ENCODE data around the gene COL4A6. TPM values are rescaled to one million over a fixed set of nuclear protein-coding genes. Genes with fewer than 3 reads are reported as not detected.

The COL4A6 gene
- total RNA-seq, 3 donors from 2014 or later: 0.05 TPM; not detected in 2

DNA sequence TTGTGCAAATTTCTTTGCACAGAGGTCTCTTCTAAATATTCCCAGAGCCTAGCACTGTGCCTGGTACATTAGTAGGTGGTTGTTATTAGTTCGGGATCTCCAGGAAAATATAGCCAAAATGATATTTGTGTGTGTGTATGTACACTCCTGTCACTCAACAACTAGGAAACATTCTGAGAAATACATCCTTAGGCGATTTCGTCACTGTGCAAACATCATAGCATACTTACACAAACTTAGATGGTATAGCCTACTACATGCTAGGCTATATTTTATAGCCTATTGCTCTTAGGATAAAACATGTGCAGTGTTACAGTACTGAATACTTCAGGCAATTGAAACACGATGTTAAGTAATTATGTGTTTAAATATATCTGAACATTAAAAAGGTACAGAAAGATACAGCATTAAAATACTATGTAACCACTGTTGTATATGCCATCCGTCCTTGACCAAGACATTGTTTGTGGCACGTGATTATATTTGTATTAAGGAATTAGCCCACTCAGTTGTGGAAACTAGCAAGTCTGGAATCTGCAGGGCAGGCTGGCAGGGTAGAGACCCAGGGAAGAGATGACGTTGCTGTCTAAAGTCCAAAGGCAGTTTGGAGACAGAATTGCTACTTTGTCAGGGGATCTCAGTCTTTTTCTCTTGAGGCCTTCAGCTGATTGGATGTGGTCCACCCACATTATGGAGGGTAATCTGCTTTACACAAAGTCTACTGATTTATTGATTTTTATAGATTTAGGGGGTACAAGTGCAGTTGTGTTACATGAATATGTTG lies 106.9 kb downstream of the COL4A6 start:
- Mint-ChIP-seq H3K4me1 (ENCODE audit: low read depth) (no peaks in the 10 kb centered on the region), H3K4me3 (no peak overlapping the region), H3K27me3 (ENCODE audit: low read depth) (no peaks in the 10 kb centered on the region), H3K36me3 (ENCODE audit: insufficient read depth) (no peaks in the 10 kb centered on the region), H3K9me3 (no peaks in the 10 kb centered on the region)
- ATAC-seq (no peak), DNase-seq (no peak)

DNA sequence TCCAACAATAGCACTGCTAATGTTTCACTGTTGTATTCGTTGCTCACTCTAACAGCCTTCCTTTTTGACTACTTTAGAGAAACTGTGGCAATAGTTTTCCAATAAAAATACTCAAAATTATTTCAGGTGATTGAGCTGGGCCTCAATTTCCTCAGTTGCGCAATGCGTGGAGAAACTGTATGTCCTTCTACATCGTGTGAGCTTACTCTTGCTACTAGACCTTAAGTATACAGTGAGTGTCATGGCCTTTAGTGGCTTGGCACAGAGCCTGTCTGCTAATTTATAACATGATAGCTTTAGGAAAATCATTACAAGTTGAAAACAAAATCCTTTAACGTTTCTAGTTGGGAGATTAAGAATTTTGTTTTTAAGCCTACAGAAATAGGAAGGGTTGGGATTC lies 114.5 kb downstream of the COL4A6 start:
- Mint-ChIP-seq H3K36me3 (ENCODE audit: insufficient read depth) (no peaks in the 10 kb centered on the region), H3K4me1 (ENCODE audit: low read depth) (no peaks in the 10 kb centered on the region), H3K9me3 (no peaks in the 10 kb centered on the region), H3K27me3 (ENCODE audit: low read depth) (peaks cover 3% of the 10 kb centered on the region), H3K4me3 (no peak overlapping the region)
- DNase-seq (no peak), ATAC-seq (no peak)

DNA sequence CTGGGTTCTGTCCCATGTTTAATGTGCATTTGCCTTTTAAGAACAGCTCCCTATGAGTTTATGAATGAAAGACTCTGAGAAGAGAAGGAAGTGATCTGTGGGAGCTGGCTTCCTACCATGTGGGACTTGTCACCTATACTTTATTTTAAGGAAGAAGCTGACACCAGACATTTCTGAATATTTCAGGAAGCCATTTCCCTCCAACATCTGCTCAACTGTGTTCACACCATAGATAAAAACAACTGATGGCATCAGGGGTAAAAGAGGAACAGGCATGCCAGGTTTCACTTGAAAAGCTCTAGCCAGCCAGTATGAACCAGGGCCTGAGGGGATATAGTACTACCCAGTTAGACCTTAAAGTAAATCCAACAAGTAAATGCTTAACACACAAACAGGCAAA lies 116.0 kb downstream of the COL4A6 start:
- ATAC-seq (no peak), DNase-seq (no peak)
- H3K9me3 Mint-ChIP-seq: no peaks in the 10 kb centered on the region
- H3K36me3 Mint-ChIP-seq (ENCODE audit: insufficient read depth): no peaks in the 10 kb centered on the region
- peaks cover 3% of the 10 kb centered on the region for H3K27me3 Mint-ChIP-seq (ENCODE audit: low read depth)
- H3K4me1 Mint-ChIP-seq (ENCODE audit: low read depth): no peaks in the 10 kb centered on the region
- no peak overlapping the region for H3K4me3 Mint-ChIP-seq

DNA sequence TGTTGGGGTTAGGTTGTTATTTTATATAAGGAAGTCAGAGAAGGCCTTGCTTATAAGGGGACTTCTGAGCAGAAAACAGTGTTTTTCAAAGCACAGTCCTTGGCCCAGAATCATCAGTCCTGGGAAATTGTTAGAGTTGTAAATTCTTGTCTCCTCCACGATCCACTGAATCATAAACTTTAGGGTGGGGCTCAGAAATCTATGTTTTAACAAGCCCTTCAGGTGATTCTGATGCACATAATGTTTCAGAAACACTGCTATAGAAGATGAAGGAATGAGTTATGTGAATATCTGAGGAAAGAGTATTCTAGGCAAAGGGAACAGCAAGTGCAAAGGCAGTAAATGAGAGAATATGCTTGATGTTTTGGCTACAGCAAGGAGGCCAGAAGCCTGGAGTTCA lies 121.8 kb downstream of the COL4A6 start:
- ATAC-seq (no peak), DNase-seq (no peak)
- no peaks in the 10 kb centered on the region for H3K36me3 Mint-ChIP-seq (ENCODE audit: insufficient read depth)
- no peaks in the 10 kb centered on the region for H3K4me1 Mint-ChIP-seq (ENCODE audit: low read depth)
- H3K27me3 Mint-ChIP-seq (ENCODE audit: low read depth): peaks cover 4% of the 10 kb centered on the region
- H3K9me3 Mint-ChIP-seq: no peaks in the 10 kb centered on the region
- no peak overlapping the region for H3K4me3 Mint-ChIP-seq

DNA sequence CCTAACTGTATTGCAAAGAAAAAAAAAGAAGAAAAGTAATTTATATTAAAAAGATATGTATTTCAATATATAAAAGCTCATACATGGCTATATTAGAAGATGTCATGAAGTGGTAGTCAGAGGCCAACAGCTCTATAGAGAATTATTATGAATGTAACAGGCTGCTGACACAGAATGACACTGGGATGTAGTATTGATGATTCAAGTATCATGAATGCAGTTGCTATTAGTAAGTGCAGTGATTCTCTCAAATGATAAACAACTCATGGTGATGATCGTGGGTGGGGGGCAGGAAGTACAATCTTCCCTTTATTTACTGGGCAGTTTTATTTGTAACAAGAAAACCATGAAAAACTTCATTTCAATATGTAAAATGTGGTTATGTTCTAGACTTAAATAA lies 124.6 kb downstream of the COL4A6 start:
- Mint-ChIP-seq H3K9me3 (no peaks in the 10 kb centered on the region), H3K27me3 (ENCODE audit: low read depth) (peaks cover 1% of the 10 kb centered on the region), H3K36me3 (ENCODE audit: insufficient read depth) (no peaks in the 10 kb centered on the region), H3K4me3 (no peak overlapping the region), H3K4me1 (ENCODE audit: low read depth) (no peaks in the 10 kb centered on the region)
- DNase-seq (no peak), ATAC-seq (no peak)

DNA sequence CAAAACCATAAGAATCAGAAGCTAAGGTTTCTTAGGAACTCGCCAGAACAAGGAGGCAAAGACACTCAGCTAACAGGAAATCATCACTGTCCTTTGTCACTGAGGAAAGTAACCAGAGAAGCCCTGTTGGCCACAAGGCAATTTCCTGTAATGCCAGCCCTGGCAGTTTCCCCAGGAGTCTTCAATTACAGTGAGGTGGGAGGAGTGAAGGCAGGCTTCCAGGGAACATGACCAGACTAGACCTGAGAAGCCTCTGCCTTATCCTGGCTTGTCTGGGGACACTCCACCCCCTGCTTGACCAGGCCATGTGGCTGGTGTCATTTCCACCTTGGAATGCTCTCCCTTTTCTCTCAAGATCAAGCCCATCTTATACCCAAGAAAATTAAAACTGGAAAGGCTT lies 125.3 kb downstream of the COL4A6 start:
- Mint-ChIP-seq H3K9me3 (no peaks in the 10 kb centered on the region), H3K4me3 (no peak overlapping the region), H3K36me3 (ENCODE audit: insufficient read depth) (no peaks in the 10 kb centered on the region), H3K27me3 (ENCODE audit: low read depth) (peaks cover 1% of the 10 kb centered on the region), H3K4me1 (ENCODE audit: low read depth) (no peaks in the 10 kb centered on the region)
- DNase-seq: no peak
- ATAC-seq: no peak

DNA sequence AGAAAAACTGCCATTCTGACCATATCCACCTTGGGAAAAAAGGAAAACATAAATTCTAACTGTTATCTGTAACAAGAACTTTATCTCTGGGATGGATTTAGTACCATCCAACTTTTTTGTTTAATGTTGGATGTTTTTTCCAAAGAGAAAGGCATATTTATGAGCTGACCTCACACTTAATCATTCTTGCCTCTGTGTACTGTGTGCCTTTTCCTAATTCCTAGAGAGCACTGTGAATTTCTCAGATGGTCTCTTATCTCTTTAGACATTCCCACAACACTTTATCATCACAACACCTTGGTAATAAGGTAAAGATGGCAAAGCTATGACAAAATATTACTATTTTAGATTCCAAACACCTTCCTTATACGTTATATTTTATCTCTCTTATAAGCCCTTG lies 126.2 kb downstream of the COL4A6 start:
- H3K4me1 Mint-ChIP-seq (ENCODE audit: low read depth): no peaks in the 10 kb centered on the region
- ATAC-seq (no peak), DNase-seq (no peak)
- H3K36me3 Mint-ChIP-seq (ENCODE audit: insufficient read depth): no peaks in the 10 kb centered on the region
- H3K9me3 Mint-ChIP-seq: no peaks in the 10 kb centered on the region
- H3K27me3 Mint-ChIP-seq (ENCODE audit: low read depth): peaks cover under 1% of the 10 kb centered on the region
- H3K4me3 Mint-ChIP-seq: no peak overlapping the region

DNA sequence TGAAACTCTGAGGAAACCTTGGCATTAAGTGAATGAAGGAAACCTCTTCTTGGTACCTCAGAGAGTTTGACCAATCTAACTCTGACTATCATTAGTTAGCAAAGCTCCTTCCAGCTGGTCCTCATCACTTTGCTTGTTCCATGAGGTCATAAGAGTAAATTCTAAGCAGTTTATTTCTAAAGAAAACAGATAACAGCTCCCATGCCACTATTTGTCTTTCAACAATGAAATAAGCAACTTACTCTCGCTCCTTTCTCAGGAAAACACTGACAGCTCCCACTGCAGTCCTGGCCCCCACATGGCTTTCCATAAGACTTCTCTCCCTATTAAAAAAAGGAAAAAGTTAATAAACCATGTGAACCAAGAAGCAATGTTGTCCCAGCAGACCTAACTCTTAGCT lies 127.7 kb downstream of the COL4A6 start:
- H3K4me1 Mint-ChIP-seq (ENCODE audit: low read depth): no peaks in the 10 kb centered on the region
- no peaks in the 10 kb centered on the region for H3K9me3 Mint-ChIP-seq
- no peaks in the 10 kb centered on the region for H3K27me3 Mint-ChIP-seq (ENCODE audit: low read depth)
- H3K36me3 Mint-ChIP-seq (ENCODE audit: insufficient read depth): no peaks in the 10 kb centered on the region
- no peak for ATAC-seq
- no peak for DNase-seq
- no peak overlapping the region for H3K4me3 Mint-ChIP-seq

DNA sequence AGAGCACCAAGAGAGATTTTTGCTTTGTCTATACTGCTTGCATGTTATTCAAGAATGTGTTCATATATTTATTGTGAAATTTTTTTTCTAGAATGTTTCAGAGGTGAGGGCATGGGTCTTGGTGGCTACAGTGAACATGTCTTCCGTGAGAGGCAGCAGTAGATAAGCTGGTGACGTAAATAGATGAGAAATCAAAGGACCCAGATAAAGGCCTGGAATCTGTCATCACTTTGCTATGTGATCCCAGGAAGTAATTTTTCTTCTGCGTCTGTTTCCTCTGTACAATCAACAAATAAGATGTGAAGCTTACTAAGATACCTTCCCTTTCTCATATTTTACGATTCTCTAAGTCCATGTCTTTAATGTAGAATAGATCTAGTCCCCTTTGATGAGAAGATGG lies 129.1 kb downstream of the COL4A6 start:
- H3K36me3 Mint-ChIP-seq (ENCODE audit: insufficient read depth): no peaks in the 10 kb centered on the region
- no peaks in the 10 kb centered on the region for H3K9me3 Mint-ChIP-seq
- ATAC-seq: no peak
- H3K27me3 Mint-ChIP-seq (ENCODE audit: low read depth): no peaks in the 10 kb centered on the region
- DNase-seq: no peak
- H3K4me3 Mint-ChIP-seq: no peak overlapping the region
- H3K4me1 Mint-ChIP-seq (ENCODE audit: low read depth): no peaks in the 10 kb centered on the region

DNA sequence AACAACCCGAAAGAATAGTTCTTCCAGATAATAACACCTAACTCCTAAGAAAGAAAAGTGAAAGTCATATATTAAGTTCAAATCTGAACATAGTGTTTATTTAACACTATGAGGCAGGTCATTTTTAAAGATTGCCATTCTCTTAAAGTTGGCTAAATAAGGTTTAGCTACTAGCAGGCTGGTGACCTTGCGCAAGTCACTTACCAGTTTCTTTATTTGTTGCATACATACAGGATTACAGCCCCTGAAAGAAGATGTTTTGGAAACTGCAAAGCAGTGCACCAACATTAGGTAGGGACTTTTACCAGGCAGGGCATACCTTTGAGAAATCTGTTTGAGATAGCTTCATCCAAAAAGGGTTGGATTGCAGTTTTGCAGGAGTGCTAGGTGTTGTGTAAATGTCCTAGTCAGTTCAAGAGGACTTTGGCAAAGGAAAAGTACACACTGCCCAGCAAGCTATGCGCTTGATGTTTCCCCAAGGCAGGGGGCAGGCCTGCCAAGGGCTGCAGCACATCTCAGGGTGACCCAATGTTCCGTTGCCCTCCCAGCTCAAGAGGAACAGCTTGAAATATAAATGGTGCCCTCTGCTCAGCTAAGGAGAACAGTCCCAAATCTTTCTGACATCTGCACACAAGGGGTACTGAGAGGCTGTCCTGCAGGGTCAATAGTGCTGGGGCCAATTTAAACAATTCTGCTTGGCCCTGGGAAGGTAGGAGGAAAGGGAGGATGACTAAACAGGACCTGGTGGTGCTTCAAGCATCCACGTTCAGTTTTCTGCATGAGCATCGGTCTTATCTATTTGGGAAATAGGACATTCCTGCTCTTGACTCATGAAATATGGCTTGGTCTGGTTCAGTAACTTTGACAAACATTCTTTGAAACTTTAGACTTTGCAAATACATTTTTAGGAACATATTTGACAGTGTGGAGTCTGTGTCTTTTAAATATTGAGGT lies 130.8 kb downstream of the COL4A6 start:
- Mint-ChIP-seq H3K4me1 (ENCODE audit: low read depth) (no peaks in the 10 kb centered on the region), H3K36me3 (ENCODE audit: insufficient read depth) (no peaks in the 10 kb centered on the region), H3K27me3 (ENCODE audit: low read depth) (peaks cover 4% of the 10 kb centered on the region), H3K9me3 (no peaks in the 10 kb centered on the region), H3K4me3 (no peak overlapping the region)
- ATAC-seq (no peak), DNase-seq (no peak)

DNA sequence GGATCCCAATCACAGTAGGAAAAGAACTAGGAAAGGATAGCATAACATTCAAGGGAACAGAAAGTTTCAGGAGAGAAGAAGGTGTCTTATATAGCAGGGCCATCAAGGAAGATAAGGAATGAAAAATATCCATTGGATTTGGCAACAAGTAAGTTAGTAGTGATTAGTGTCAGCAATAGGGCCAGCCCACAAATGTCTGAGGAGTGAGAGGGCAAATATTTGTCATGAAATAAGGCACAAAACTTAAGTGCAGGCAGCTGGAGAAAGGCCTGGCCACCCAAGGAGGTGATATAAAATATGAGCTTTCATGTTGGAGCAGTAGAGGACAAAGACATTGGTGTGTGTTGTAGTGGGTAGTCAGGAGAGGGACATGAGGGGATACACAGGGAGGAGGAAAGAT lies 132.1 kb downstream of the COL4A6 start:
- ATAC-seq (no peak), DNase-seq (no peak)
- H3K27me3 Mint-ChIP-seq (ENCODE audit: low read depth): peaks cover 4% of the 10 kb centered on the region
- H3K4me1 Mint-ChIP-seq (ENCODE audit: low read depth): no peaks in the 10 kb centered on the region
- H3K9me3 Mint-ChIP-seq: no peaks in the 10 kb centered on the region
- H3K36me3 Mint-ChIP-seq (ENCODE audit: insufficient read depth): no peaks in the 10 kb centered on the region
- H3K4me3 Mint-ChIP-seq: no peak overlapping the region

DNA sequence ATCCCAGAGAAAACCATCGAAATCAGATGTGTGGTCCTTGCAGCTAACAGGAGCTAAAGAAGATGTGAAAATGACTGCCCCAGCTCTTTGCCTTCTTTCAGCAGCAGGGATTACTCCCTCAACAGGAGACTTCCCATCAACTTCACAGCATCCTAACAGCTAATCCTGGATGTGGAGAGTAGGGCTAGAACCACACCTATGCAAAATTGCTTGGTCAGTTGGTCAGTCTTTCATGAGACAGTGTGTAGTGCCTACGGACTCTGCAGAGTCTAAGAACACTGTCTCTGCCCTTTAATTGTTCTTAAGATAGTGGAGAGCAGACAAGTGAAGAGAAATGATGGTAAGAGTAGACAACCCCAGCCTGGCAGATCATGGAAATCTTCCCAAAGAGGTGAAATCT lies 133.5 kb downstream of the COL4A6 start:
- Mint-ChIP-seq H3K36me3 (ENCODE audit: insufficient read depth) (no peaks in the 10 kb centered on the region), H3K4me1 (ENCODE audit: low read depth) (no peaks in the 10 kb centered on the region), H3K4me3 (no peak overlapping the region), H3K27me3 (ENCODE audit: low read depth) (peaks cover 4% of the 10 kb centered on the region), H3K9me3 (no peaks in the 10 kb centered on the region)
- DNase-seq (no peak), ATAC-seq (no peak)

DNA sequence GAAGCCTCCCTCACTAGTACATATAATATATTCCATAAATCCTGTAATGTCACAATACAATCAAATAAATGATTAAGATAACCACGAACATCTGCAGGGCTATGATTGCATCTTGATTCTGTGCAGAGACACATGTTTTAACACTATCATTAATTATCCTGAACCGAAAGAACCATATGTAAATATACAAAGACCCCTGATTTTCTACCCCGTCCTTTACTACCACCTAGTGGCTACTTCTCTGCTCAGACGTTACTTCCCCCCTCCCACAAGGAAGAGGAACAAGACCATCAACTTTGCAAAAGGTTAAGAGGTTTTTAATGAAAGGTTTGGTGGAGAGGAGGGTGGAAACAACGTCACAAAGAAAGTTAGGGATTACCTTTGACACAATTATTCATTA lies 134.0 kb downstream of the COL4A6 start:
- ATAC-seq: no peak
- no peaks in the 10 kb centered on the region for H3K36me3 Mint-ChIP-seq (ENCODE audit: insufficient read depth)

DNA sequence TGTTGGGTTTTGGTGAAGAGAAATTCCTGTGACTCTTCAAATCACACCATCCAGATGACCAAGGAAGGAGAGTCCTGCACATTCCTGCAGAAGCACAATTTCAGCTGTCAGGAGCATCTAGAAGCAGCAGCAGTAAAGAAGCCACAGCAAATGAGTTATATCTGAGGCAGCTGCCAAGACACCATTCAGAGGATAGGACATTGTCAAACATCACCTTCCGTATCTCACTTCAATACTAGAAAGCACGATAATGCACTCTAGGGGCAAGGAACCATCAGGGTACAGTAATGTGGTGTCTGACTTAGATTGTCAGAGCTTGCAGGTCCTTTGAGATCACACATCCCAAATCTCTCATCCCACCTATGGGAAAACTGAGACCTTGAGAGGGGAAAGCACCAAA lies 134.5 kb downstream of the COL4A6 start:
- Mint-ChIP-seq H3K4me1 (ENCODE audit: low read depth) (no peaks in the 10 kb centered on the region), H3K27me3 (ENCODE audit: low read depth) (peaks cover 6% of the 10 kb centered on the region), H3K9me3 (no peaks in the 10 kb centered on the region), H3K36me3 (ENCODE audit: insufficient read depth) (no peaks in the 10 kb centered on the region), H3K4me3 (no peak overlapping the region)
- ATAC-seq: no peak
- DNase-seq: no peak

More for the DNA sequence above, 134.0 kb downstream of the COL4A6 start:
- Mint-ChIP-seq H3K9me3 (no peaks in the 10 kb centered on the region), H3K4me3 (no peak overlapping the region), H3K4me1 (ENCODE audit: low read depth) (no peaks in the 10 kb centered on the region), H3K27me3 (ENCODE audit: low read depth) (peaks cover 6% of the 10 kb centered on the region)
- DNase-seq: no peak

DNA sequence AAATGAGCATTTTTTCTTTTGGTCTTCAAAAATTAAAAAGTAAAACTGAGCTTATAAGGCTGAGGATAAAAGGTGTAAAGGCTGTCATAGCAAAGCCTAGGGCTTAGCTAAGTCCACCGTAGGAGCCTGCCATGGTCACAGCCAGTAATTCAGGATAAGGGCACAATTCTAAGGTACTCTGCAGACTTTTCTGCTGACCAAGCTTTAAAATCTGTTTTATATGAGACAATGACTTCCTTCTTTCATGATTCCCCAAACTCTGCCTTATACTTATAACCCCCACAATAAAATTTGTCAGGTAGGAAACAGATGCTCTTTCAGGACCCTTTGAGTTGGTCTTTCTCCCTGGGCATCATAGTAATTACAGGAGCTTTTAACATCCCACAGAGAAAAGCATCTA lies 138.5 kb downstream of the COL4A6 start:
- Mint-ChIP-seq H3K9me3 (no peaks in the 10 kb centered on the region), H3K27me3 (ENCODE audit: low read depth) (peaks cover 6% of the 10 kb centered on the region), H3K4me1 (ENCODE audit: low read depth) (no peaks in the 10 kb centered on the region), H3K4me3 (no peak overlapping the region), H3K36me3 (ENCODE audit: insufficient read depth) (no peaks in the 10 kb centered on the region)
- DNase-seq: no peak
- ATAC-seq: no peak
